ENCODE measurements around the gene NUP37. TPM values are rescaled to one million over a fixed set of nuclear protein-coding genes. Genes with fewer than 3 reads are reported as not detected.

Gene NUP37
- total and polyA plus RNA-seq, 9 of the 15 experiments (the other 6 are each of a cell fraction or from before 2014, with no cell fraction given), result 72.2 to 429 (median 170) TPM

- TF ChIP-seq AFF4 (CRISPR knock-in tag; IDR thresholded peaks at IDR 0.05) (no peak; the same call in 1 of the 2 replicates), MTA1 (IDR thresholded peaks at IDR 0.05; ENCODE audit: borderline replicate concordance) (peak; percentile 72; the same call in 1 of the 2 replicates), ZNF780A (CRISPR knock-in tag; IDR thresholded peaks at IDR 0.05) (no peak), ZNF224 (CRISPR knock-in tag; IDR thresholded peaks at IDR 0.05) (no peak), DIDO1 (tag; IDR thresholded peaks at IDR 0.05; ENCODE audit: low read depth) (peak; percentile 86; the same call in 1 of the 2 replicates), SIN3A (IDR thresholded peaks at IDR 0.05; ENCODE audit: borderline replicate concordance in 2 of 2, control insufficient read depth in 1 of 2, low read depth in 2 of 2, low read length in 2 of 2) (peak; percentile 14 to 76; a peak in 1 of 4 replicates), MEF2A (IDR thresholded peaks at IDR 0.05; ENCODE audit: control insufficient read depth, low read depth, low read length) (no peak), BRD4 (IDR thresholded peaks at IDR 0.05) (peak; percentile 31), BHLHE40 (IDR thresholded peaks at IDR 0.05; ENCODE audit: low read length) (0 out of 2 replicates have a peak, but pooled peaks have one; percentile 17), ZNF24 (IDR thresholded peaks at IDR 0.05) (peak; percentile 62; the same call in 1 of the 2 replicates), ZNF408 (CRISPR knock-in tag; IDR thresholded peaks at IDR 0.05; ENCODE audit: low read depth) (no peak), CC2D1A (IDR thresholded peaks at IDR 0.05) (peak; percentile 89), MBD1 (CRISPR knock-in tag; IDR thresholded peaks at IDR 0.05) (no peak), CREB3 (tag; conservative IDR thresholded peaks at IDR 0.05; ENCODE audit: low read depth) (no peak), TRIM25 (IDR thresholded peaks at IDR 0.05; ENCODE audit: borderline replicate concordance) (no peak), ATF2 (CRISPR knock-in tag; IDR thresholded peaks at IDR 0.05) (no peak)
Measured at GRCh38 chr12:102119674-102120563, at the start of gene NUP37, which contains the start of gene PARPBP (continued).
